Stimulated activated CD8-positive, alpha-beta memory T cell treated with anti-CD3 and anti-CD28 coated beads, Interleukin-12 subunit alpha, Interleukin-12 subunit beta, amount 100 ng/mL, for 24 hours (primary cell): ENCODE results near the gene KISS1.
A peak's percentile ranks its signal among the peaks of the same experiment; 100 is the strongest.

ENCODE experiments used
- DNase-seq: peaks from one replicate; pipeline ENCODE4 v3.0.0-alpha.2; 2020; ENCODE audit errors: extremely low read depth

Gene KISS1

DNA sequence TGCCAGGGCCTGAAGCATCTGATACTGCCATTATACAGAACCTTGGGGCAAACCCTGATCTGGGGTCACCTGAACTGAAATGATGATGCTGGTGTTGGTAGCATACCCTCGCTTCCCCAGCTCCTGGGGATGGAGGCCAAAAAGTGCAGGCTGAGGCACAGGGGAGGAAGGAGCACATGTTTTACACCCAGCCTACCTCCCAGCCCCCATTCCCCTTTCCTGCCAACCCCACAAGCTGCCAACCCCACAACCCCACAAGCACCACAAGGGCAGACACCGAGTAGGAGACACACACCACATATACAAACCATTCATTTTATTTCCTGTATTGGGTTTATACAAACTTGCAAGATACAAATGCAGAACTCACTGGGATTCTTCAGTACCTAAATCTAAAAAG lies 22.3 kb upstream of the KISS1 start:
- DNase-seq: no peak

DNA sequence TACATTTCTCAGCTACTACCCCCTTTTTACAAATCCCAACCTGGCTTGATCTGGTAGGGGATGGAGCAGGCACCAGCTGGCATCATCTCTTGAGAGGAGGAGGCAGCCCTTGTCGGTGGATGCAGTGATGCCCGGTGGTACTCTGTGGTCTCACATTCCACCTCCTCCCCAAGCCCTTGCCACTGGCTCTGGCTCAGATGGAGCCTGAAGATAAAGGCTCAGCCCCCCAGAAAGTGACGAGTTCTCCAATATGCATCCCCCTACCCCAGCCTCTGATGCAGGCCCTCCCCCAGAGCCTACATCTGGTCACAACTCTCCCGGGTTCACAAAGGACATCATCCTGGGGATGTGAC lies 21.3 kb upstream of the KISS1 start:
- DNase-seq: no peak

DNA sequence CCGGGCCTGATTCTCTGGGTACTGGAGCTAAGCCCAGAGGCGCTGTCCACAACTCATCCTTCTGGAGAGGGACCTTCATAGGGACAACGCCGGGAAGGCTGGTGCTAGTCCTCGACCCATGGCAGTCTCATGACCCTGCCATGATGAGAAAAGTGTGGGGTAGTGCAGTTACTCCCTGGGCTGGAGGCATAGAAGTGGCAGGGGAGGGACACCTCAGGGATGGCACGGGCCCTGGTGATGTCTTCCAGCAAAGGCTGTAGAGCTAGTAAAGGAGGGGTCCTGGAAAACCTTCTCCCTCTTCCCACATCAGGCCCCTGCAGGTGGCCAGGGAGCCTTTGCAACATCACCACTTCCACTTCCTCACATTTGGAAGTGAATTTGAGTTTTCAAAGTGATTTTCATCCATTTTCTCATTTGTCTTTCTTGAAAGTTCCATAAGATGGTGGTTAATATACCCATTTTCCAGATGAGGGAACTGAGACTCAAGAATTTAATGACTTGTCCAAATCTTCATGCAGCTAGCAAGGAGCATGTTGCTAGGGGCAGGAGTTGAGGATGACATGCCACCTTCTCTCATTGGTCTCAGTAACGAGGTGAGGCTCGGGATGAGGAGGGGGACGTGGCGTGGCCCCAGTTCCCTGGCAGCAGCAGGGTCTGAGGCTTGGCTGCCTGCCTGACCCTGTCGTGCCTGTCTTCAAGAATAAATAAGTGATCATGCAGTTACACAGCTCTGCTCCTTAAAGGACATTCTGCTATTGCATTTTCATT lies 20.8 kb upstream of the KISS1 start:
- DNase-seq: no peak

DNA sequence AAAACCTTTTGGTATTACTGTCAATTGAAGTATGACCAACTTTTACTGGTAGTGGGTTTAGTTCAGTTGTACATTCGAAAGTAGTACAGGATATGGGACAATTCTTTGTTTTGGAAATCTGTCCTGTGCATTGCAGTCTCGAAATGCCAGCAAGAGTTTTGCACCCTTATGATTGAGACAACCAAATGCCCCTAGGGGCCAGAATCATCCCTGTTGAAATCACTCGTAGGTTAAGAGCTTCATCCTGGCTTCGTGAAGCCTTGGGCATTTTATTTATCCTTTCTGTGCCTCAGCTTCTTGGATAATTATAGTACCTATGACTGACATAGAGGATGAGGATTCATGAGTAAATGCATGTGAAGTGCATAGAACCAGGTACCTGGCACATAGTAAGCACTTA lies 19.9 kb upstream of the KISS1 start:
- DNase-seq: no peak

DNA sequence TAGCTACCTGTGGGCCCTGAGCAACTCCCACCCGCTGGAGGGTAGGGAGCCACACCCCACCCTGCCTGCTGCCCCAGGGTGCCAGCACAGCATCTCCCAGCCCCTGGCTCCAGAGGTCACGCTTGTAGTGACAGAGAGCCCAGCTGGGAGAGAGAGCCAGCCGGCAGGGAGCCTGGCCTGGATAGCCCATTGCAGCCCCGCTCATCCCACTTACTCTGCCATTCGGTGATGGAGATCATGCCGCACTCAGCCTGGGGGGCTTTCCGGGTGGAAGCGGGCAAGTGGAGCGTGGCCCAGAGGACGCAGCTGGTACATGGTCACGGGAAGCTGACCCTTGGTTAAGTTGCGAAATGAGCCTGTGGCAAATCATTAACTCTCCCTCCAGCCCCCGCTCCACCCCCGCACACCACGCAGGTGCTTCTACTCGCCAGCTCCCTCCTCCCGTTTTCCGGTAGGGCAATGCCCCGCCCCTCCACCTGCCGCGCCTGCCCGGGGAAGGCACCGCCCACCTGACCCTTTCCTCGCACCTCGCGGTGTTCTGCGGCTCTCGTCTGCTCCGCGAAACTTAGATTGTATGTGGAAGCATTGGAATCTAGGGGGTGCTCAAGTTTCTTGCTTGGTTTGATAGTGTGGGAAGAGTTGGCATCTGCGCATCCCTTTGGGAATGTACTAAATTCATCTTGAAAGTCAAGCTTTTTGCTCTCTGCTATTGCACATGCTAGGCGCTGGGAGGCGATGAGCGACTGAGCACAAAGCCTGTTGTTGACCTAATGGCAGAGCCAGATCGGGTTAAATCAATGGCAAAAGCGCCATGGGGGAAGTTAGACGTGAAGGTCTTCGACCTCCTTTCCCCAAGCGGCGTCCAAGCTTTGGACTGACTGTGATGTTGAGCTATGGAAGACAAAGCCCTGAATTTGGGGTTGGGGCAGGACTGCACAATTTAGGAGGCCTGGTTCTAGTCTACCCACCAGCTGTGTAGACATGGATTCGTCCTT lies 17.7 kb upstream of the KISS1 start, which contains the start of gene GOLT1A:
Gene GOLT1A, minus strand, starts transcription at position 321 of the 995 bp plus-strand sequence. Its CDS starts 82 bp downstream, at position 239.
- DNase-seq: no peak

DNA sequence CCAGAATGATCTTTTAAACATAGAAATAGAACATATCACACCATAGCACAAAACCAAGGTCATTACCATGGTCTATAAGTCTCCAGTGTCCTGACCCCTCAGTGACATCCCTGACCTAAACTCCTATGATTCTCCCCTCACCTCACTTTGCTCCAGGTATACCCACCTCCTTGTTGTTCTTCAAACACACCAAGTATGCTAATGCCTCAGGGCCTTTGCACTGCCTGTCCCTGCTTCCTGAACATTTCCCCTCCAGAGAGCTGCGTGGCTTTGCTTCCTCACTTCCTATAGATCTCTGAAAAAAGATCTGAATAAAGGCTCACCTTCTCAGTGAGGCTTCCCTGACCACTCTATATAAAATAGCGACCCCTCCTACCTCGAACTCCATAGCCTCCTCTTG lies 16.4 kb upstream of the KISS1 start:
- no peak for DNase-seq

DNA sequence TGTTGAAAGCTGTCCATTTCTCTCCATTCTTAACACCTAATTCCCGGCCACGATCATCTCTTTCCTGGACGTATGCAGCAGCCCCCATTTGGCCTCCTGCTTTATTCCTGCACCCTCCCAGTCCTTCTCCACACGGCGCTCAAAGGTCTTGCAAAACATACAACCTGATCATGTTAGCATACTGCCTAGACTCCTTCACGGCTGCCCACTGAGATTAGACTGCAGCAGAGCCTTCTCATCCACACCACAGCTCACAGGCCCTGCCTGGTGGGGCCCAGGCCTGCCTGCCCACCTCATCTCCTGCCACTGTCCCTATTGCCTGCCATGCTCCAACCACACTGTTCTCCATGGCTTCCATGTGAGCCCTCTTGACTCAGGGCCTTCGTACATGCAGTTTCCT lies 14.8 kb upstream of the KISS1 start:
- DNase-seq: no peak

DNA sequence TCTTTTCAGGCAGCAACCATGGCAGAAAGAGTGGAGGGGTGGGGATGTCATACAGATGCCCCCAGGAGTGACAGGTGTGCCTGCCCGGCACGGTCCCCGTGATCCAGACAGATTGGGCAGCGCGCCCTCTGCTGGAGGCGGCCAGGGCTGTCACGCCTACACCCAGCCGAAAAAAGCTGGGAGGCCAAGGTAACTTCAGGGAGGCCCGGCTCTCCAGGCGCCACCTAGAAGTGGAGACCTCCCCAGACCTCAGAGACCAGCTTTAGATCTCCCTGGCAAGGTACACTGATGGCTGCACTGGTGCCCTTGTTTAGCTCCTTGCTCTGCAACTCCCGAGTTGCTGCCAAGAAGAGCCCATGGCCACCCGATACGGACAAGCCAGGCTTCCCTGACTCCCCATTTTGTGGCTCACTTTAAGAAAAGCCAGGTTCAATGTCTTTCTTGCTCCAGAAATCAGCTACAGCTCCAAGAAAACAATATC lies 10.9 kb upstream of the KISS1 start:
- peak; percentile 36 for DNase-seq

DNA sequence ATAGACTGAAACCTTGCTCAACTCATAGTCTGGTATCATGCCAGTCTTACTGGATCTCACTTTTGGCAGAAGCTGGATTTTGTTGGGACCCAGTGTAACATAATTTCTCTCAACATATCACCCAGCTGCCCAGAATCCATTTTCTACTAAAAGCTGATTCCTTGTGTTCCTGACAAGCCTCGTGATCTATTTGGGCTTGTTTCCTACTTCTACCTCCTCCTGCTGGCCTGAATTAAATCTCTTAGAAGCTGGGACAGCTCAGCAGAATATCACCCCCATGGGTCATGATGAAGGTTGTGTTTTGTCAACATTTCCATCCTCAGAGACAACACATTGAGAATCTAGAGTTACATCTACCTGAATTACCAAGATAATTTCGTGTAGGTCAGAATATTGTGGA lies 9.8 kb upstream of the KISS1 start:
- no peak for DNase-seq

DNA sequence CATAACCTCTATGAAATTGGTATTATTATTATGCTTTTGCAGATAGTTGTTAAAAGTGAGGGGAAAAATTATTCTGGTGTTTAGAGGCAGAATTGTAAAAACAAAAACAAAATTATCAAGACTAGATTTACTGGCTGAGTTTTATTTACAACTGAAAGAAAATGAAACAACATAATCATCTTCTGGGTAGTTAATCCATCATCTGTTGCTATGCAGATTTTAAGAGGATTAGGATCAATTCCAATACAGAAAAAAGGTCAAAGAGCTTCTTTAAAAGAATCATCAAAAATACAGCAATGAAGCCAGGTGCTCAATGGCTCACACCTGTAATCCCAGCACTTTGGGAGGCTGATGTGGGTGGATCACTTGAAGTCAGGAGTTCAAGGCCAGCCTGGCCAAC lies 9.2 kb upstream of the KISS1 start:
- DNase-seq: no peak

DNA sequence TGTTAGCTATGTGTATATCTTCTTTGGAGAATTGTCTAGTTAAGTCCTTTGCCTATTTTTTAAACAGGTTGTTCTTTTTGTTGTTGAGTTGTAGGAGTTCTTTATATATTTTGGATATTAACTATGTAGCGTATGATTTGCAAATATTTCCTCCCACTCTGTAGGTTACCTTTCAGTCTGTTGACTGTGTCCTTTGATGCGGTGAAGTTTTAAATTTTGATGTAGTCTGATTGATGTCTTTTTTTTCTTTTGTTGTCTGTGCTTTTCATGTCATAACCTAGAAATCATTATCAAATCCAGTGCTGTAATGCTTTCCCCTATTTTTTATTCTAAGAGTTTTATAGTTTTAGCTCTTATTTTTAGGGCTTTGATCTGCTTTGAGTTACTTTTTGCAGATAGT lies 8.7 kb upstream of the KISS1 start:
- DNase-seq: no peak

DNA sequence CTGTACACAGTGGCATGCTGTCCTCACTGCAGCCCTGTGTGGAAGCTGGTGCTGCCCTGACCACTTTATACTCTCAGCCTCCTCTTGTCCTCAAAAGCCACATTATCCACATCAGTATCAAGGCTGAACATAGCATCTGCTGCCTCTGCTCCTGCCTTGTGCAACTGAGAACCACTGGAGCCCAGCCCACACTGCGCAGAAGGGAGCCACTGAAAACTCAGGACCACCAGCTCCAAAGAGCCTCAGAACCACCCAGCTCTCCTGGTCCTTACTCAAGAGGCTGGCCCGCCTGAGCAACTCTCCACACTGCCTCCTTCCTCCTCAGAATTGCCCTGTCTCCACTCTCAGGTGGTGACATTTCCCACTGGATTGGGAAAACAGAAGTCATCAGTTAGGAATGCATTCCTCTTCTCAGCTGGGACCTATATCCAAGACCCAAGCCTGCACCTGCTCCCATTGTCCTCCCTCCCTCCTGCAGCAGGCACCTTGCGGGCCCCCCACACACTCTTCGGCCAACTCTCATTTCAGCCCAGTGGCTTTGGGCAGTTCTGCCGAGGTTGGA lies 7.0 kb upstream of the KISS1 start:
- DNase-seq: no peak

DNA sequence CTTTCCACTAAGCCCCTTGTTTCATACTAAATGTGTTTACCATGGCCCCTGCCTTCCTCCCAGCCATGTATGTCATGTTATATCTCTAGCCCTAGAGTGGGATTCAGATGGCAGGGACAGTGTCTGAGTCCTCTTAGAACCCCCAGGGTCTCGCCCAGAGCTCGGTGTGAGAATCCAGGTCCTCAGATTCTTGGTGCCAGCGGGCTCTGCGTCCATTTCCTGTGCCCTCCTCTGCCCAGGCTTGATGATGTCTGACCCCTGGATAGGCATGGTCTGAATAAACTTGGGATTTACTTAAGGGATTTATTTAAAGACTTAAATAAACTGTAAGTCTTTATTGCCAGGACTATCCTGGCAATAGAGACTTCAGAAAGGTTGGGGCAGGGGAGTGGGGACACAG lies 6.2 kb upstream of the KISS1 start:
- no peak for DNase-seq

DNA sequence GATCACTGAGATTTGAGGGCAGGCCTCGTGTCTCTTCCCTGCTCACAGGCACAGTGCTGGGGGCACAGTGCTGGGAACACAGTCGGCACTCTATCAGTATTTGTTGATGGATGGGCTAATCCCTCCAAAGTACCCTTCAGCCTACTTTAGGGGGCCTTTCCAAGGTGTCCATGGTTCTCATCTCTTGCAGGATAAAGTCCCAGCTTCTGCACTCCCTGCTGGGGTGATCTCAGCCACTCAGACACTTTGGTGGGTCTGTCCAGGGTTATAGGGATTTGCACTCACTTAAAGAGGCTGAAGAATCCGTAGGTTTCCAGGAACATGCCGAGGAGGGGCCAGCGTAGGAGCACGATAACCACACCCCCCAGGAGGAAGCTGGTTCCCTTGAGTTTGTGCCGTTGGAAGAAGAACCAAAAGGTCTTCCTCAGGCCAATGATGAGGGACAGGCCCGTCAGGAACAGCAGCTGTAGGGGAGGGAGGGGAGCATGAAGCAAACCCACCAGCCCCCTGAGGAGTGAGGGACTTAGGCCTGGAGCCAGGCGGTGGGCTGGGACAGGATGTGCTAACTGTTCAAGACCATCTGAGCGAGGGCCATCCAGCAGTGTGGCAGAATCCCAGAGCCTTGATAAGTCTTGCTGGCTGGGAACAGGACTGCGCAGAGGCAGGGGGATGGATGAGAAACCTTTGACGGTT lies 5.2 kb upstream of the KISS1 start:
- DNase-seq: no peak

DNA sequence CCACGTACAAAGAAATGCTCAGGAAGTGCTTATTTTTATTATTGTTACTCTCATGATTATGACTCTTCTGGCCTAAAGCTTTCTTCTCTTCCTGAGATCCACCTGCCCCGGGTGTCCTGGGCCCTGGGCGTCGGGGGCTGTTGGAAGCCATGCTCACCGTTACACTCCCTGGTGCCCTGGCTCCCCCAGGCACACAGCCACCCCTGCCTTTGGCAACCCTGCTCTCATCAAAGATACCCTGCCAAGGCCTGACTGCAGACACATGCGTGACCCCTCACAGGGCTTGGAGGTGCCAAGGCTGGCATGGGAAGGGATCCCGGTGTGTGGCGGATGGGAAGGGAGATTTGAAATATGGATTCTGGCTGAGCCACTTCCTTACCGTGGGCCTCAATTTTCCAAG lies 3.3 kb upstream of the KISS1 start:
- no peak for DNase-seq

DNA sequence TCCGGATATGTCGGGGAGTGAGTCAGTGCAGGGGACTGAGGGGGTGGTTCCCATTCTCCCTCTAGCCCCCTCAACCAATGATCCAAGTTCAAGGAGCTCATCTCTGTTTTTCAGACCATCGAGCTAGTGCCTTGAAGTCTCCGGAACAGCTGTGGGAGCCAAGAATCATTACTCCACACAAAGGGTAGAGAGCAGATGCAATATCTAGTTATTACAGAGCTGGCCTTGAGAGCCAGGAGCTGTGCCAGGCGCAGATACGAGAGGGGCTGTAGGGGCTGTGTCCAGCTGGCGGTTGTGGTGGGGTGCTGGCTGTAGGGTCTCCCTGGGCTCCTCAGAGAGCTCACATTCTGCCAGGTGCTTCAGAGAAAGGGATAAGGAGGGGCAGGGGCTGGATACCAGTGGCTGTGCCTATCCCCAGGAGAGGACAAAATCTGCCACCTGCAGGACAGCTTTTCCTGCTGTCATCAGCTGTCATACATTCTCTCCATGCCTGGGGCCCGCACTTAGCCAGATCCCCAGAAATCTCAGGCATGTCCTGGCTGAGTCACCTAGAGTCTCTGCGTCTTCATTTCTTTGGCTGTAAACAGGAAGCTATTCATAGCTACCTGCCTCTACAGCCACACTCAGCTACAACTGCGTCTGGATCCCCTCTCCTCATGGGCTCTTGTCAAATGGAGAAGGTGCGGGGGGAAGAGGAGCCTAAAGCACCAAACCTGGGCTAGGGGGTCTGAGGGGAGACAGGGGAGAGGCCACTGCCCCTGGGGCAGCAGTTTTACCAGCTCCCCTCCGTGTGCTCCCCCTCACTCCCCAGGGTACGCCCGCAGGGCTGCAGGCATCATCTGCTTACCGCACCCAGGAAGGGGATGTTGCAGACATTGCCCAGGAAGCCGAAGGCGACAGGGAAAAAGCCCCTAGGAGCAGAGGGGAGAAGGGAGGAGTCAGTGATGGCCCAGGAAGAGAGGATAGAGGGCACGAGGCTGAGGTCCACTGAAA lies 2.4 kb upstream of the KISS1 start:
- no peak for DNase-seq

DNA sequence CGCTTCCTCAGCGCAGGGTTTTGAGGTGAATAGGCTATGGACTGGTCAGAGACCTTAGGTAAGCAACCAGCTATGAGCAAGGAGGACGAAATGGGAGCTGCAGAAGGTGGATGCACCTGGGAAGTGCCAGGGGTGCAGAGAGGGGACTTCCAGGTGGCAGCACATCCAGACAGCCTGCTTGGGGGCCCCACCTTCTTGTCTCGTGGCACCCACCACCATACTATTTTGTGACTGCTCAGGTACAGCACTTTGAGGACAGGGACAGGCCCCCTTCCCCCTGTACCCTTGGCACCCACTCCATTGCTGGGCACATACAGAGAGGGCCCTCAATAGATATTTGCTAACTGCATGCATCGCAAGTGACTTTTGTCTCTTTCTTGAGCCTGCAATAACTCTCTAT lies 777 bp upstream of the KISS1 start:
- no peak for DNase-seq

DNA sequence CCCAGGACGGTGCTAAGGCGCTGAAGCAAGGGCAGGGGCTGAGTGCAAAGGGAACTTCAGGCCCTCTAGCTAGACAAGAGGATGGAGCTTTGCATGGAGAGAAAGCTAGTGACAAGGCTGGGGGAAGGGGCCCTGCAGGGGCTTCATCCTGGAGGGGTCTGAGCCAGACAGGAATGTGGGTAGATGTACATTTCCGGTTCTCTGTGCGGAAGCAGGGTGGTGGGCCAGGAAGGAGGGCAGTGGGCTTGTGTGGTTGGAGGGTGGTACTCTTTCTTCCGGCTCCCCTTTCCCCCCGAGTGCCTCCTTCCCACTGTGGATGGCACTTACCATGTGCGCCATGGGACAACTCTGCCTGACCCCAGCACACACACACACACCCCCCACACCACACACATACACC lies 1.5 kb downstream of the KISS1 start:
- no peak for DNase-seq

DNA sequence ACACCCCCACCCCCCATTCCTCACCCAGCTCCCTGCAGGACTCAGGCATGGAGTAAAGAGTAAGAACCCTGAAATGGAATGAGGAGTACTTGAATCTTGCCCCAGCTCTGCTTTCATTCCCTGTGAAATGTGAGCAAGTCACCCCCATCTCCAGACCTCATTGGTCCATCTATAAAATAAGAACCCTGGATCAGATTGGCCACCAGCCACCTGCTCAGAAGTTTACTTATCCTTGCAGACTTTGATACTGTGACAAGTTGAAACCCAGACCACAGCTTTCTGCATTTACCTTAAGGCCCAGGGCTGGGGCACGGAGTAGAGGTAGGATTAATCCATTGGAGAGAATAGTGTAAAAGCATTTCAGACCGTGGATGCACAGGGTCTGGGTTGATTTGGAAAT lies 2.2 kb downstream of the KISS1 start:
- DNase-seq: no peak

DNA sequence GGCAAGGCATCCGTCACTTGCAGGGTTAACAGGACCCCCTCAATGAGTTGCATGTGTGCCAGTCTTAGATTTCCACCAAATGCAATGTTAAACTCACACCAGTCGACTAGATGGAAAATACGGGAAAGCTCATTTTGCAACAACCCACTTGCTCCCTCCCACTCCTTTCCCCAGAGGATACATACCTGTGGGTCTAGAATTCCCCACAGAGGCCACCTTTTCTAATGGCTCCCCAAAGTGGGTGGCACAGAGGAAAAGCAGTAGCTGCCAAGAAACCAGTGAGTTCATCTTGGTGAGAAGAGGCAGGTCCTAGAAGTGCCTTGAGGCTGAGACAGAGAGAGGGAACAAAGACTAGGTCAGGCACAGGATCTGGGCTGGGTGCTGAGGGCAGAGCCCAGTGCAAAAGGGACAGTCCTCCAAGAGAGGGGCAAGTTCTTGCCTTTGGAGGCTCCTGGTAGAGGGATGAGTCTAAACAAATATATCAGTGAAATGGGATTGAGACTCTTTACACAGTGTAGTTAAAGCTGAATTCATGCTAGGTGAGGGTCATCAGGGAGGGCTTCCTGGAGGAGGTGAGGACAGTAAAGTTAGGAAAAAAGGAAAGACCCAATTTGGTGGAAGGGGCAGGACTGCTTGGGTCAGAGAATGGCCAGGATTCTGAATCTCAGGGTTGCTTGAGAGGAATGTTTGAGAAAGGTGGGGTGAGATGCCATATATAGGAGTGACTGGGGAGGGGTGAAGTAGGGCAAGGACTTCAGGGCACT lies 3.5 kb downstream of the KISS1 start:
- DNase-seq: no peak
